GM12891 (cell line): ENCODE data around the gene UGT2B10.

ENCODE experiments used
- PAX5 ChIP-seq: IDR thresholded peaks from 2 replicates; pipeline ENCODE4 v1.6.1; 2011; ENCODE audit warnings: low read length, moderate library complexity, mild to moderate bottlenecking; ENCODE audit not compliant: insufficient read depth, severe bottlenecking
- POLR2A ChIP-seq: IDR thresholded peaks from 2 replicates; pipeline ENCODE4 v1.6.1; 2011; ENCODE audit warnings: low read depth, low read length, control low read depth
- POLR2AphosphoS5 ChIP-seq: IDR thresholded peaks from 2 replicates; pipeline ENCODE4 v1.6.1; 2011; ENCODE audit warnings: low read depth, low read length, control low read depth
- POU2F2 ChIP-seq: IDR thresholded peaks from 2 replicates; pipeline ENCODE4 v1.6.1; 2011; ENCODE audit warnings: low read depth, mild to moderate bottlenecking, control low read depth, low read length, moderate library complexity
- SPI1 ChIP-seq: IDR thresholded peaks from 2 replicates; pipeline ENCODE4 v1.6.1; 2011; ENCODE audit warnings: low read depth, low read length, control low read depth

DNA sequence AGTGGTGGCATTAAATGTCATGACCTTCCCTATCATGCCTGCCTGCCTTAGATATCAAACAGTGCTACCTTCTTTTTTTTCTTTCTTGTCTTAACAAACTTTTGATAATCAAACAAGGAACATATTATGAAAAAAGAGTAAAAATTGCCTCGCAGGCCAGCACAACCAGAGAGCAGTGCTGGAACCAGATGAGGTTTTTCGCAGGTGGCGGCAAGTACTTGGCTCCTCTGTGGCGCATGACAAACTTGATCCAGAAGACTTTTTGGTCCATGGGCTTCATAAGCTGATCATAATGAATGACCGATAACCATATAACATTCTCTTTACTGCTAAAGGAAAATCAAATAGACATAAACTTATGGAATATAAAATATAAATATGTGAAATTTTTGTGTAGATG is 61.8 kb downstream of the UGT2B10 start:
- TF ChIP-seq PAX5 (no peak), POLR2A (no peak), POU2F2 (no peak), POLR2AphosphoS5 (no peak), SPI1 (no peak)
